COLO668 (cell line): ENCODE results near the gene MRPL11.

Experiments used
- DNase-seq: peaks from one replicate; lab custom pipeline; 2025; ENCODE audit not compliant: unreplicated experiment; lab: John Stamatoyannopoulos, UW

MRPL11 gene

DNA sequence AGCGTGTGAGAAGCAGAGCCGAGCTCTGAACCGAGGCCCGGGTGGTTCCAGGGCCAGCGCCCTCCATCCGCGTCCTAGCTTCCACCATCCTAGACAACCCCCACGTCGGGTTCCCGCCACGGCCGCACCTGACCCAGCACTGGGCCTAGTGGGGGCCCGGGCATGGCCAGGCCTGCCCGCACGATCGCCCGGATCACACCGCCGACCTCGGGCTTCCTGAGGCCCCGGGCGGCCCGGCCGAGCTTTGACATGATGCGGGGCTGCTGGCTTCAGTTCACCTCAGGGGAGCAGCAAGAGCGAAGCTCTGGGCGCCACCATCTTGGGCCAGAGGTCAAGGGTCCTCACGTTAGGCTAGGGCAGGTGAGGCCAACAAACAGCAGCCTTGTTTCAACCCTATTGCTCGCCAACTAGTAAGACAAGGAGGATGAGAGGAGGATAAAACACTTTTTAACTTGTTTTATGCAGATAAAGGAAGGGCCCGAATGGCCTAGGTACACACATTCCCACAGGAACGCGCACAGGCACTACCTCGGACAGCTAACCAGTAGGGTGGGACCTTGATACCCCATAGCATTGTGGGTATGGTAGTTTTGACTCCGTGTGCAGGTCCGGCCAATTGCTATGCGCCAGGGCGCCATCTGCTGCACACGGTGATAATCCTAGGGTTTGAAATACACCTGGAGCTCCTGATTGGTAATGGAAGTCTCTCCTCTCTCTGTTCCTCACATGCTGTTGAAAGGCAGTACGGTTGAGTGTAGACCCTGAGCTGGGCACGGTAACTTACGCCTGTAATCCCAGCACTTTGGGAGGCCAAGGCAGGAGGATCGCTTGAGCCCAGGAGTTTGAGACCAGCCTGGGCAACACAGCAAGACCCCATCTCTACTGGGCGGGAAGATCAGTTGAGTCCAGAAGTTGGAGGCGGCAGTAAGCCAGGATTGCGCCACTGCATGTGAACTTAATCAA is at the start of gene MRPL11:
Gene MRPL11 (minus strand): TSS at position 345 of the 963 bp plus-strand sequence. CDS start 94 bp downstream, at position 251.
- peak; percentile 93 for DNase-seq

DNA sequence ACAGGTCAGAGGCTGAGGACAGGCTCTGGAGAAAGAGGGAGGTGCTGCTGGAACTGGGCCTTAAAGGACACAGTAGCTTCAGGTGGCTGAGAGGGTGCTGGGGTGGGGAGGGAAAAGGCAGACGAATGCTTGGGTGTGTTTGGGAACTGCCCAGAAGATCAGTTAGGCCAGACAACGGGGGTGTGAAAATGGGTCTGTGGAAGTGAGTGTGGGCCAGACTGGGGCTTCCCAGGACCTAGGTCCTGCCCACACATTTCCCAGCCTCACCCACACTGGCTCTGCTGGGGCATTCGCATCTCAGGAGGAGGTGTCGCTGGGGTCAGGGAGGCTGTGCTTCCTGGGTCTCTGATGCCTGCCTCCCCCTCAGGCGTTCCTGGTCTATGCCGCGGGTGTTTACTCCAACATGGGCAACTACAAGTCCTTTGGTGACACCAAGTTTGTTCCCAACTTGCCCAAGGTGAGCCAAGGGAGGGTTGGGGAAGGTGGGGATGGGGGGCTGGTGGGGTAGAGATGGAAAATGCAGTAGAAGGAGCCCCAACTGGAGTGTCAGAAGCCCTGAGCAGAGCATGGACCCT is 46.2 kb upstream of the MRPL11 start:
- DNase-seq, result no peak

GRCh38 chr11:66480117-66480938 is 41.7 kb upstream of the MRPL11 start, which contains the start of gene DPP3:
DPP3 (plus strand) TSS chr11:66480434; CDS start chr11:66482201, 1,767 bp downstream.
- DNase-seq, result peak; percentile 98

GRCh38 chr11:66479394-66480116 is 40.9 kb upstream of the MRPL11 start:
- peak; percentile 81 for DNase-seq

DNA sequence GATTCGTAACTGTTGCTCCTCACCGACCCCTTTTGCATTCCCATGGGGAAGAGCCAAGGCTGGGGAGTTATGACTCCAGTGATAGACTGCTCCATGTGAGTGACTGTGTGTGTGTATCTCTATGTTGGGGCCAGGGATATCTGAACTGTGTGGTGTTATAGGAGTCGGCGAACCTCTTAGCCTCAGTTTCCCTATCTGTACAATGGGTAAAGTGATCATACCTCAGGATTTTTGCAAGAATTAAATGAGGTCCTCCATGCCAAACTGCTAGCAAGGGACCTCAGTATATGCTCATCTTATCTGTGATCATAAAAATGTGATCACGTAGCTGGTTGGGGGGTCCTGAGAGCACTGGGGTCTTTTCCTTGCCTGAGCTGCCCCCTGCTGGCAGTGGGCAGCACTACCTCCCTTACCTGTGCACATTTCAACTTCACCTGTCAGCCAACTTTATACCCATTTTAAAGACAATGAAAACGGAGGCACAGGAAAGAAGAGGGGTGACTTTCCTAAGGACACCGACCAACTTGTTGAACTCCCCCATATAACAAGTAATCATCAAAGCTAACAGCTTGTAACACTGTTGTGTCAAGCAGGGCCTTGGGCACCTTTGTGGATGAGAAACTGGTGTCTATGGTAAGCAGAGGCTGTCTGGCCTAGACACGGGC is 40.2 kb upstream of the MRPL11 start:
- DNase-seq, result peak; percentile 44

DNA sequence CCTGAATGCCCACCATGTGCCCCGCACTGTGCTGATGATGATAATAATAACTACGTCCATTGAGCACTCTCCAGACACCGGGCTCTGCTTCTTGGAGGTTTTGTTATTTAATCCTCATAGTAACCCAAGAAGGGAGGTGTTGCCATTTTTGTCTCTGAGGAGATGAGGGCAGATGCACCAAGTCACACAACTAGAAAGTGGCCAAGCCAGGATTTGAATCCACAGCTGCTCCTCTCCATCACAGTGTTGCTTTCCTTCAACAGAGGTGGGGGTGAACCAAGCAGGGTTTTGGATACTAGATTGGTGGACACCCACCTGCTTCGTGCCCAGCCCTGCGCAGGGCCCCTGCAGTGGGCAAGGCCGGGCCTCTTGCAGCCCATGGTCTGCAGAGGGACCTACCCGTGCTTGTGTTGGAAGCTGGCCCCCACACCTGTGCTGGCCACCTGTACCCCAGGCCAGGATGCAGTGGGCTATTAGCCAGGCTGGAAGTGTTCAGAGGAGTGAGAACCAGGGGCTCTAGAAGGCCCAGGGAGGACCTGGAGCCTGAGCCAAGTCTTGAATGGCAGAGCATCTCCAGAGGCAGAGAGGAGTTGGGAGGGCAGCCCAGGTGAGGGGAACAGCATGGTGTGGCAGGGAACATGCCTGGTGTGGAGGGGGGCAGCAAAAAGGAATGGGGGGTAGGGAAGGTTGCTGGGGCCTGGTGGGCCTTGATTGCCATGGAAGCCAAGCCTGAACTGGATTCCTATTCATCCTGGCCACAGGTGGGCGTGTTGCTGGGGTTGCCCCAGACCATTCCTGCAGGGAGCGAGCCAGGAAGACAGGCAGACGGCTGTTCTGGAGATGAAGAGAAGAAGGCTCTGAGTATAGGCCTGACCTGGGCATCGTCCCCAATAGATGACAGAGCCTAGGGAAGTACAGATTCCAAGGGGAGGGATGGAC is 38.9 kb upstream of the MRPL11 start:
- no peak for DNase-seq

- no peak for DNase-seq
Measured at GRCh38 chr11:66476841-66477251, 38.2 kb upstream of the MRPL11 start.

- DNase-seq, result no peak
Measured at GRCh38 chr11:66476173-66476840, 37.7 kb upstream of the MRPL11 start.

GRCh38 chr11:66475349-66476172 is 36.9 kb upstream of the MRPL11 start:
- DNase-seq, result no peak

DNA sequence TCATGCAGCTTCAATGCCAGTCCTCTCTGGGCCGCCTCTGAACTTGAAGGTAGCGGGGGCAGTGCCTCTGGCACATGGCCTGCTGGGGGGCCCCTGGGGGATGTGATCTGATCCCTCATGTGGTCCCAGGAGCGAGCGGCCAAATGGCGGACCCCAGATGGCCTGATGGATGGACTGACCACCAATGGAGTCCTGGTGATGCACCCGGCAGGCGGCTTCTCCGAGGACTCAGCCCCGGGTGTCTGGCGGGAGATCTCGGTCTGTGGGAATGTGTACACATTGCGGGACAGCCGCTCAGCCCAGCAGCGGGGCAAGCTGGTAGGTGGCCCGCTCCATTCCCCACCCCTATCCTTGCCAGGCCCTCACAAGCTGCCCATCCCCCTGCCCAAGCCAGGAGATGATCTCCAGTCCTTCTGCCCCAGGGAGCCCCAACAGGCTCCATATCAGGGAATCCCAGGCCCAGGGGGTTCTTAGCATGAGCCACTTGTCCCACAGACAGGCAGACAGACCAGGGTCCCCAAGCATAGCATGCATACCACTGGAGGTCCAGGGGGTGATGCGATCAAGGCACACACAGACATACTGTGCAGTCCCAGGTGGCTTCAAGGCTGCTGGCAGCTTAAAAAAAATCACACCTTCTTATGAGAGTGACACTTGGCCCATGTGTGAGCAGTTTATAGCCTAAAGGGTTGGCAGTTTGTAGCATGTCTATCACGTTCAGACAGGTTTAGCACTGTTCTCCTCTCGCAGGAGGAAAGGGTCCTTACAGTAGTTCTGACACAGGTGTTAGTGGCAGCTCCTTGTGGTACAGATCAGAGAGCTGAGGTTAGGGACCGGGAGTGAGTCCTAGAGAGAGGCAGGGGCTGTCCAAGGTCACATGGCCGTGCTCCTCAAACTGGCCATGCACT is 35.2 kb upstream of the MRPL11 start:
- DNase-seq, result no peak

DNA sequence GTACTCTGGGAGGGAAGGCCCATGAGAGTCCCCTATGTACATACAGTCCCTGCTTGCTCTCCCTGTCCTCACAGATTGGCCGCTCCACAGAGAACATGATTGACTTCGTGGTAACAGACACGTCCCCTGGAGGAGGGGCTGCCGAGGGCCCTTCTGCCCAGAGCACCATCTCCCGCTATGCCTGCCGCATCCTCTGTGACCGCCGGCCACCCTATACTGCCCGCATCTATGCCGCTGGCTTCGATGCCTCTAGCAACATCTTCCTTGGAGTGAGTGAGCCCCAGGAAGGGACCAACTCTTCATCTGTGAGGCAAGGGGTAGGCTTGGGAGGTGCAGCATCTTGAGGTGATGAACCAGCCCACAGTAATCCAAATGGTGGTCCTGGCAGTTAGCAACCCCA is 34.5 kb upstream of the MRPL11 start:
- no peak for DNase-seq

- DNase-seq, result no peak
Measured at GRCh38 chr11:66472054-66472453, 33.4 kb upstream of the MRPL11 start.

DNA sequence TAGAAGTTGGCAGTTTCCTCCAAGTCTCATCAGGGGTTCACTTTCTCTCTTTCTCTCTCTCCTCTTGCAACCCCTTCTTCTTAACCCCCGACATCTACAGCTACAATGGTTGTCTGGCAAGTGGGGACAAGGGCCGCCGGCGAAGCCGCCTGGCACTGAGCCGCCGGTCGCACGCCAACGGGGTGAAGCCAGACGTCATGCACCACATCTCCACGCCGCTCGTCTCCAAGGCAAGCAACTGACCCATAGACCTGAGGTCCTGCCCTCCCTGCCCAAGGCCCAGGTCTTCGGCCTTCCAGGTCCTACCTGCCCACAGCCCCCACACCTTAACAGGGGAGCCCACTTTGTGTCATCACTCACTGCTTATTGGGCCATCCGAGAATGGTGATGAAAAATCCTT is 32.5 kb upstream of the MRPL11 start:
- no peak for DNase-seq

DNA sequence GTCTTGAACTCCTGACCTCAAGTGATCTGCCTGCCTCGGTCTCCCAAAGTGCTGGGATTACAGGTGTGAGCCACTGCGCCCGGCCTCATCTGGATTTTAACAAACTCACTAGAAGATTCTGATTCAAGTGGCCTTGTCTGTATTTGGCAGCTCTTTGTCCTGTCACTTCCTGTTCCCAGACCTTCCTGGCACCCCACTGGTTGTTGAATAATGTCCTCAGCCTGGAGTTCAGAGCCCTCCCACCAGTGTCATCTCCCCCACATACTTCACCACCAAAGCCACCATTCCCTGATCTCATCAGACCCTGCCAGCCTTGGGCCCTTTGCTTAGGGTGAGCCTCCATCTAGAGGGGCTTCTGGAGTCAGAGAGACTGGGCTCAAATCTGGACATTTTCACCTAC is 31.4 kb upstream of the MRPL11 start:
- no peak for DNase-seq

DNA sequence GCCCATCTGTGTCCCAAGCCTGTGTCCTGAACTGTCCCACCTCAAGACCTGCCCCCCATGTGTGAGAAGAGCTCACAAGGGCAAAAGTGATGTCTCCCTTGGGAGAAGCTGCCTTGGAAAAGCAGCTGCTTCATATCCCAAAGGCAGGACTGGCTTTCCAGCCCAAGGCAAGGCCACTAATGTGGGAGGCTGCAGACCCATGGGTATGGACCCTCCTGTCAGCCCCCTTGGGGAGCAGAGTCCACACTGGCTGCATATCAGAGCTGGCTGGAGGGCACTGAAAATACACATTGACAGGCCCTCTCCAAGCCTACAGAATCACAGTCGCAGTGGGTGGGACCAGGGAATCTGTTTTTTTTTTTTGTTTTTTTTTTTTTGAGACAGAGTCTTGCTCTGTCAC is 30.8 kb upstream of the MRPL11 start:
- no peak for DNase-seq

GRCh38 chr11:66468691-66469090 is 30.0 kb upstream of the MRPL11 start:
- DNase-seq, result no peak

DNA sequence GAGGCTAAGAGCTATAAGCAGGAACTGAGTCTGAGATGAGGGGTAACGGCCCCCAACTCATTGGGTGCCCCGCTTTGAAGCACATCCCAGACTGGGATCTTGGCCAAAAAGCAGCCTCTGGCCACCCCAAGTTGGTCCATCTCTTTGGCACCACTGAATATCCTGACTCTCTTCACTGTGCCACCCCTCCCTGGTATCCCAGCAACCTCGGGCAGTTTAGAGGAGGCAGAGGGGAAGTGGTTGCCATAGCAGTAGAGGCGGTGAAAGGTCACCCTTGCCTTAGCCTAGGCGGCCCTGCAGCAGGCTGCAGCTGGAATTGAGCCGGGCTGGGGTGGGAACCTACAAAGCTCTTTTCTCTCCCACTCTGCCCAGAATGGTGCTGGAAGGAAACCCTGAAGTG is 29.1 kb upstream of the MRPL11 start:
- peak; percentile 76 for DNase-seq
